Erythroblast (primary cell): Measurements from ENCODE around the gene ZNF91.
"Not testable (repeated sequence)": the region's sequence is repeated elsewhere in the genome, so short reads cannot be mapped to it uniquely, and the experiment has no call there.

Experiments
- DNase-seq, 2 experiments: peaks; one replicate each; lab custom pipeline; 2025; lab: John Stamatoyannopoulos, UW
- GATA1 ChIP-seq: IDR thresholded peaks from 2 replicates; pipeline ENCODE4 v1.6.1; 2011; ENCODE audit warnings: low read depth, mild to moderate bottlenecking, control low read depth, low read length, moderate library complexity
- POLR2A ChIP-seq: IDR thresholded peaks from 2 replicates; pipeline ENCODE4 v1.6.1; 2011; ENCODE audit warnings: mild to moderate bottlenecking, low read length

The ZNF91 gene

DNA sequence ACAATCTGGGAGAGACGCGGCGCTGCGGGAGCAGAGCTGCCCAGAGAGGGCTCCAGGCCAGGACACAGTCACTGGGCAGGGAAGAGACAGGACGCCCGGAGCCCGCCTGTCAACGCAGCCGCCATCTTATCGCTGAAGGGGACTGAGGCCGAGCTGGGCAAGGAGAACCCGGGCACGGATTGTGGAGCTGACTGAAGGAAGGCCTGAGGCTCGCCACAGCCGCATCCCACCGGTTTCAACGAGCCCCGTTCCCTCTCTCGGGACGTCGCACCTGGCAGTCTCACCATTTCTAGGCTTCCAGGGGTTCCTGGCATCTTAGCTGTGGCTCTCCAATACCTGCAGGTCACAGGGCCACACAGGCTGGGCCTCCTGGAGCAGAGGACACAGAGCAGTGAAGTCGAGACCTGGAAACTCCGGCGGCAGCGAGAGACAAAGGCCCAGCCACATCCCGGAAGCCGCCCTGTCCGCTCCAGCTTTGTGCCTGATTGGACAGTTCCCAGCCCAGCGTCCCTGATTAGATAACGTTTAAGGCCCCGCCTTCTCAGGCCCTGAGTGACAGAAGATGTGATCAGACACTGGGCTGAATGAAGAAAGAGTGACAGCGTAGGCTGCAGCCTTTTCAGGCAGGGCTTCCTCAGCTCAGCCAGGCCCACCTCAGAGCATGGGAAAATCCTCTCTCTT, at the start of gene ZNF91:
TSS of gene ZNF91 (minus strand) at position 431 of the 681 bp plus-strand sequence. CDS start at position 314, 117 bp downstream.
- TF ChIP-seq POLR2A: peak; percentile 84
- peak; percentile 35 for TF ChIP-seq GATA1
- peak; percentile 85 to 92 for DNase-seq

DNA sequence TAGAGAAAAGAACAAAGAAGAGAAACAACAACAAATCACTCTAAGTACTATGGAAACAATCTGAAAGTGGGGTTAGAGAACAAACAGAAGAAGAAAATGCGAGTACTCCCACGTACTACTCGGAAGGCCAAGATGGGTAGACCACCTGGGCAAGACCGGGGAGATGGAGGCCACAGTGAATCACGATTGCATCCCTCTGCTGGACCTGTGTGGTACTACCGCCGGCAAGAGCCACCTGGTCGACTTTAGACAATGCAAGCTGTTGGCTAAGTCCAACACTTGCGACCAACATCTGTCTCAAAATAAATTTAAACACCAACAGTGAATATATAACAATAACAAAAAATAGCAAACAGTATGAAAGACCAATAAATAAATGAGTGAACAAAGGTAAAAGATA, 45.5 kb upstream of the ZNF91 start:
- DNase-seq: peak; percentile 4 to 22
- no peak for TF ChIP-seq POLR2A
- no peak for TF ChIP-seq GATA1

DNA sequence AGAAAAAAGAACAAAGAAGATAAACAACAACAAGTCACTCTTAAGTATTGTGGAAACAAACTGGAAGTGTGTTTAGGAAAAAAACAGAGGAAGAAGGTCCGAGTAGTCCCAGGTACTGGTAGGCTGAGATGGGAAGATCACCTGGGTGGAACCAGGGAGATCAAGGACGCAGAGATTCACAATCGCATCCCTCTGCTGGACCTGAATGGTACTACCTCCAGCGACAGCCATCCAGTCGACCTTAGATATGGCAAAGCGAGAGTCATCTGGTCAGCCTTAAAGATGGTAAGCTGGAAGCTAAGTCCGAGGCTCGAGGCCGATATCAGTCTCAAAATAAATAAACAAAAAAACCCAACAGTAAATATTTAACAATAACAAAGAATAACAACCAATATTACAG, 44.9 kb upstream of the ZNF91 start:
- TF ChIP-seq POLR2A: no peak
- TF ChIP-seq GATA1: no peak
- peak; percentile 1 to 5 for DNase-seq

DNA sequence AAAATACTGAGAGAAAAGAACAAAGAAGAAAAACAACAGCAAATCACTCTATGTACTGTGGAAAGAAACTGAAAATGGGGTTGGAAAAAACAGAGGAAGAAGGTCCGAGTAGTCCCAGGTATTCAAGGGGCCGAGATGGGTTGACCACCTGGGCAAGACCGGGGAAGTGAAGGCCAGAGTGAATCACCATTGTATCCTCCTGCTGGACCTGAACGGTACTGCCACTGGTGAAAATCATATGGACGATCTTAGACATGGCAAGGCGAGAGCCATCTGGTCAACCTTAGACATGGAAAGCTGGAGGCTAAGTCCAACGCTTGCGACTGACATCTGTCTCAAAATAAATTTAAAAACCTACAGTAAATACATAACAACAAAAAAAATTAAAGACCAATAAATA, 44.4 kb upstream of the ZNF91 start:
- peak; percentile 2 to 3 for DNase-seq
- no peak for TF ChIP-seq GATA1
- no peak for TF ChIP-seq POLR2A

DNA sequence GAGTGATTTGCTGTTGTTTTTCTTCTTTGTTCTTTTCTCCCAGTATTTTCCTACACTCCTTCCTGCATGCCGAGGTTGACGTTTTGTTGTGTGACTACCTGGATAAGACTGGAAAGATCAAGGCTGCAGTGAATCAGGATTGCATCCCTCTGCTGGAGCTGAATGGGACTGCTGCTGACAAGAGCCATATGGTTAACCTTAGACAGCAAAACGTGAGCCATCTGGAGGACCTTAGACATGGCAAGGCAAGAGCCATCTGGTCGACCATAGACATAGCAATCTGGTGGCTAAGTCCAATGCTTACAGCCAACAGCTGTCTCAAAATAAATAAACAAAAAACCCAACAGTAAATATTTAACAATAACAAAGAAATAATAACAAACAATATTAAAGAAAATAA, 42.6 kb upstream of the ZNF91 start:
- TF ChIP-seq POLR2A (no peak), GATA1 (no peak)
- no peak for DNase-seq

DNA sequence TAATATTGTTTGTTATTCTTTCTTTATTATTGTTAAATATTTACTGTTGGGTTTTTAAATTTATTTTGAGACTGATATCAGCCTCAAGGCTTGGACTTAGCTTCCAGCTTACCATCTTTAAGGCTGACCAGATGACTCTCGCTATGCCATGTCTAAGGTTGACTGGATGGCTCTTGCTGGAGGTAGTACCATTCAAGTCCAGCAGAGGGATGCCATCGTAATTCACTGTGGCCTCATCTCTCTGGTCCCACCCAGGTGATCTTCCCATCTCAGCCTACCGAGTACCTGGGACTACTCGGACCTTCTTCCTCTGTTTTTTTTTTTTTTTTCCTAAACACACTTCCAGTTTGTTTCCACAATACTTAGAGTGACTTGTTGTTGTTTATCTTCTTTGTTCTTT, 41.7 kb upstream of the ZNF91 start:
- TF ChIP-seq POLR2A (no peak), GATA1 (no peak)
- peak; percentile 15 to 19 for DNase-seq

DNA sequence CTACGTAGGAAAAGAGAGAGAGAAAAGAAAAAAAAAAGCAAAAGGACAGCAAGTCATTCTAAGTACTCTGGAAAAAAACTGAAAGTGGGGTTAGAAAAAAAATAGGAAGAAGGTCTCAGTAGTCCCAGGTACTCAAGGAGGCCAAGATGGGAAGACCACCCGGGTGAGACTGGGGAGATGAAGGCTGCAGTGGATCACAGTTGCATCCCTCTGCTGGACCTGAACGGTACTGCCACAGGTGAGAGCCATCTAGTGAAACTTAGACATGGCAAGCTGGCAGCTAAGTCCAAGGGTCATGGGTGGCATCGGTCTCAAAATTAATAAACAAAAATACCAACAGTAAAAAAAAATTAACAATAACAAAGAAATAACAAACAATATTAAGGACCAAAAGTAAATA, 41.0 kb upstream of the ZNF91 start:
- DNase-seq: peak; percentile 8 to 11
- TF ChIP-seq POLR2A: no peak
- no peak for TF ChIP-seq GATA1

DNA sequence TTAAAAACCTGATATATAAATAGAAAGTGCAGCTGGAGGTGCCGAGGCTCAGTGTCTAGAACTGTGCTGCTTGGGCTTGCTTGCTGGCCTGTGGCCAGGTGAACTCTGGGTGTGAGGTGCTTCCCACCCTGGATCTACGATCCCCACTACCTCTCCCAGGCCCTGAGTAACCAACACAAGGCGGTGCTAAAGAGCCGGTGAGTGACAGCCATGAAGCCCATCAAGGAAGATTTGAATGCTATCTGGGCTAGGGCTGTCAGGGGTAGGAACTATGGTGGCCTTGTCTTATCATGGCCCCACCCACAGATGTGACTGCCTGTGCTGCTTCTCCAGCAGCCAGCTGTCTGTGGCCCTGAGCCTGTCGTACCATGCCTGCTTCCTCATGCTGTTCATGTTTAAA, 25.6 kb upstream of the ZNF91 start:
- TF ChIP-seq GATA1: no peak
- no peak for TF ChIP-seq POLR2A
- DNase-seq: no peak

DNA sequence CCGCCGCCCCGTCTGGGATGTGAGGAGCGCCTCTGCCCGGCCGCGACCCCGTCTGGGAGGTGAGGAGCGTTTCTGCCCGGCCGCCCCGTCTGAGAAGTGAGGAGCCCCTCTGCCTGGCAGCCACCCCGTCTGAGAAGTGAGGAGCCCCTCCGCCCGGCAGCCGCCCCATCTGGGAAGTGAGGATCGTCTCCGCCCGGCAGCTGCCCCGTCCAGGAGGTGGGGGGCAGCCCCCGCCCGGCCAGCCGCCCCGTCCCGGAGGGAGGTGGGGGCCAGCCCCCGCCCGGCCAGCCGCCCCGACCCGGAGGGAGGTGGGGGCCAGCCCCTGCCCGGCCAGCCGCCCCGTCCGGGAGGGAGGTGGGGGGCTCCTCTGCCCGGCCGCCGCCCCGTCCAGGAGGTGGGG, 24.0 kb upstream of the ZNF91 start:
- not testable (repeated sequence) for DNase-seq

DNA sequence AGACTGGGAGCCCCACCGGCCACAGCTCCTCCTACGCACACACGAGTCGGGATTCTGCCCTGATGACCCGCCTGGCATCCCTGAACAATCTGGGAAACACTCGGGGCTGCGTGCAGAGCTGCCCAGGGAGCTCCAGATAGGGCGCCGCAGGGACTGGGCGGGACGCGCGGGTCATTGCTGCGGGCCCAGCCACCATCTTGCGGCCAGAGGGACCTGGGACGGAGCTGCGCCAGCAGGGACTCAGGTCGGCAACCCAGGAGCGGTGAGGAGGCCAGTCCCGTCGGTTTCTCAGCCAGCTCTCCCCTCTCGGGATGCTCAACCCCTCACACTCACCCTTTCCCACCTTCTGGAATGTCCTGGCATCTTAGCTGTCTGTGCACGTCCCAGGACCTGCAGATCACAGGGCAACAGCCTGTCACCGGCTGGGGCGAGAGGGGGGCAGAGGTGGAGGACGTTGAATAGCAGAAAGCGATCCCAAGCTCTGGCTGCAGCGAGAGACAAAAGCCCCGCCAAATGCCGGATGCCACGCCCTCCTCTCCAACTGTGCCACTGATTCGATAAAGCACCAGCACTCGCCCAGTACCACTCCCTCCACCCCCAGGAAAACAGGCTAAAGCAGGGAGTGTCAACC, 20.4 kb upstream of the ZNF91 start:
- DNase-seq: no peak

DNA sequence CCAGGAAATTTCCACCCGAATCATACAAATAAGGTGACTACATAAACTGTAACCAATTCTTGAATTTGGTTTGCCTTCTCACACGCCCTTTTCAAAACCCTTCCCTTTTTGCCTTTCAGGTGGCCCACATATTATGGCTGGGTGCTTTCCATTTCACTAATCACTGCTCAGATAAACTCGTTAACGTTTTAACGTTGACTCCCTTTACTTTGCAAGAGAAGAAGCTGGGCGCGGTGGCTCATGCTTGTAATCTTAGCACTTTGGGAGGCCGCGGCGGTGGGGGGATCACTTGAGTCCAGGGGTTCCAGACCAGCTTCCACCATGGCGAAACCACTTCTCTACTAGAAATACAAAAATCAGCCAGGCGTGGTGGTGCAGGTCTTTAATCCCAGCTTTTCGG, 19.8 kb upstream of the ZNF91 start:
- no peak for DNase-seq
- no peak for TF ChIP-seq GATA1
- no peak for TF ChIP-seq POLR2A

More for the DNA sequence above, 20.4 kb upstream of the ZNF91 start:
- no peak for TF ChIP-seq POLR2A

DNA sequence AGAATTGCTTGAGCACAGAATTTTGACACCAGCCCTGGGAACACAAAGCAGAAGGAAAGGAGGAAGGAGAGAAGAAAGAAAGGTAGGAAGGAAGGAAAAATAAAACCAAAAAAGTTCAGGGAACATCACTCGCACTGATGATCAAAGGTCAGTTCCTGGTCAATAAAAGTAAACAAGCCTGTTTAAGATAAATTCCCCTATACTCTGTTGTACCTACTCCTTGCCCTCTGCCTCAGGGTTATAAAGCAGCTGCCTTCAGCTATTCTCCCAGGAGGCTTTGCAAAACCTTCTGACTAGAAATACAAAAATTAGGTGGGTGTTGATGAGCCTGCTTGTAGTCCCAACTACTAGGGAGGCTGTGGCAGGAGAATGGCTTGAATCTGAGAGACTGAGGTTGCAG, 14.9 kb upstream of the ZNF91 start:
- DNase-seq: no peak
- TF ChIP-seq POLR2A (no peak), GATA1 (no peak)

DNA sequence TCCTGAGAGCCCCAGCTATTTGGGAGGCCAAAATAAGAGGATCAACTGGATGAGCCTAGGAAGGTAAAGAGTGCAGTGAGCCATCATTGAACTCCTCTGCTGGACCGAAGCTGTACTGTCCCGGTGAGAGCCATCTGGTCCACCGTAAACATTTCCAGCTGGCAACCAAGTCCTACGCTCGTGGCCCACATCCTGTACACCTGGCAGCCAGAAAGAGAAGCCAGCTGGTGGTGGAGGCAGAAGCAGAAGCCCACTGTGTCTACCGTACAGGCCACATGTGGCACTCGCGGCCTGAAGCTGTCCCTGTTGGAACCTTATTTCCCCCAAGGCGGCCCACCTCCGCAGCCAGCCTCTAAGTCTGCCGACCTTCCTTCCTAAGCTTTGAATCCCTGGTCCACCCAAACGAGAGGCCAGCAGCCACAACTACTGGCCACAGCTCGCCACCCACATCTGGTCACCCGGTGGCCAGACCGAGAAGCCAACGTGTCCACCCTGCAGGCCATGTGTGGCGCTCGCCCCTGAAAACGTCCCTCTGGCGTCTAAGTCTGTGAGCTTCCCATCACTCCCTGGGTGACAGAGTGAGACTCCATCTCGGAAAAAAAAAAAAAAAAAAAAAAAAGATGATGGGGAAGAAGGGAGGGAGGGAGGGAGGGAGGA, 14.2 kb upstream of the ZNF91 start:
- TF ChIP-seq POLR2A: no peak
- no peak for TF ChIP-seq GATA1
- DNase-seq: no peak

DNA sequence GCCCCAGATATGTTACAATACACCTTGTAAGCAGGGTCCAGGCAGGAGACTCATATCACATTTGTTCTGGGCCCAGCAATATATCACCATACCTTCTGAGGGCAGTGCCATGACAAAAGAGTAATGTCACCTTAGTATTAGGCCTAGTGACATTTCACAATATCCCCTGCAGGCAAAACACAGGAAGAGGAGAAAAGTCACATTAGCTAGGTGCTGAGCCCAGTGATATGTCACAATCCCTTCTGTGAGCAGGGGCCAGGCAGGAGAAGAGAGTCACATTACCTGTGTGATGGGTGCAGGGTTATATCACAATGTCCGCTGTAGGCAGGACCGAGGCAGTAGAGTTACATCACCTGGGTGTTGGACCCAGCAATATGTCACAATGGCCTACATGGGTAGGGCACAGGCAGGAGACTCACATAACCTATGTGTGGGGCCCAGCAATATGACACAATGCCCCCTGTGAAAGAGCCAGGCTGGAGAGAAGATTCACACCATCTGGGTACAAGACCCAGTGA, 12.4 kb upstream of the ZNF91 start:
- TF ChIP-seq POLR2A: no peak
- no peak for TF ChIP-seq GATA1
- no peak for DNase-seq

DNA sequence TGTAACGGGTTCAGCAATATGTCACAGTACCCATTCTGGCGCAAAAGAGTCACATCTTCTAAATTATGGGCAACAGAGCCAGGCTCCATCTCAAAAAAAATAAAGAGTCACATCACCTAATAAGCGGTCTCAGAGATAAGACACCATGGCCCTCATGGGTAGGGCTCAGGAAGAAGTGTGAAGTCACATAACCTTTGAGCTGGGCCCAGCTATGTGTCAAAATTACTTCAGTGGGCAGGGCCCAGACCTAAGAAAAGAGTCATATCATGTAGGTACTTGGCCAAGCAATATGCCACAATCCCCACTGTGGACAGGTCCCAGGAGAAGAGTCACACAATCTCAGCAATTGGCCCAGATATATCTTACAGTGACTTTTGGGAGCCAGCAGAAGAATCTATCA, 11.4 kb upstream of the ZNF91 start:
- TF ChIP-seq GATA1: no peak
- no peak for TF ChIP-seq POLR2A
- no peak for DNase-seq
